Mucosa of stomach (tissue), 1 donor: Measurements from ENCODE around the gene SNW1.

Source experiments
- H3K27me3 ChIP-seq: one replicate; pipeline ENCODE4 v1.7.0; 2013; ENCODE audit warnings: mild to moderate bottlenecking, low read length; ENCODE audit not compliant: control insufficient read depth, insufficient read depth
- H3K36me3 ChIP-seq: one replicate; pipeline ENCODE4 v1.7.0; 2013; ENCODE audit warnings: low read length; ENCODE audit not compliant: control insufficient read depth, insufficient read depth
- H3K4me1 ChIP-seq: one replicate; pipeline ENCODE4 v1.7.0; 2013; ENCODE audit warnings: mild to moderate bottlenecking, low read length; ENCODE audit not compliant: control insufficient read depth, insufficient read depth
- H3K4me3 ChIP-seq: one replicate; pipeline ENCODE4 v1.7.0; 2013; ENCODE audit warnings: low read length
- H3K9ac ChIP-seq: one replicate; pipeline ENCODE4 v1.7.0; 2013; ENCODE audit warnings: mild to moderate bottlenecking, low read length, moderate library complexity
- H3K9me3 ChIP-seq: one replicate; pipeline ENCODE4 v1.7.0; 2013; ENCODE audit warnings: mild to moderate bottlenecking, low read length, moderate library complexity; ENCODE audit not compliant: control insufficient read depth
- donor health status: Pancreatic carcinoma.

SNW1 gene

GRCh38 chr14:77738559-77739250, 22.3 kb downstream of the SNW1 start:
- no peaks in the 10 kb centered on the region for H3K9me3 ChIP-seq
- H3K27me3 ChIP-seq = no peaks in the 10 kb centered on the region
- H3K9ac ChIP-seq = peak overlapping the region; percentile 41
- no peaks in the 10 kb centered on the region for H3K4me1 ChIP-seq
- no peaks in the 10 kb centered on the region for H3K36me3 ChIP-seq
- no peak overlapping the region for H3K4me3 ChIP-seq

- H3K36me3 ChIP-seq = no peaks in the 10 kb centered on the region
- H3K4me3 ChIP-seq = no peak overlapping the region
- no peaks in the 10 kb centered on the region for H3K4me1 ChIP-seq
- no peaks in the 10 kb centered on the region for H3K27me3 ChIP-seq
- H3K9ac ChIP-seq = no peak overlapping the region
- no peaks in the 10 kb centered on the region for H3K9me3 ChIP-seq
Measured at GRCh38 chr14:77730976-77731497, 29.9 kb downstream of the SNW1 start.

- no peaks in the 10 kb centered on the region for H3K9me3 ChIP-seq
- H3K36me3 ChIP-seq = peaks cover 17% of the 10 kb centered on the region
- no peaks in the 10 kb centered on the region for H3K4me1 ChIP-seq
- no peak overlapping the region for H3K4me3 ChIP-seq
- no peaks in the 10 kb centered on the region for H3K27me3 ChIP-seq
- H3K9ac ChIP-seq = no peak overlapping the region
Measured at GRCh38 chr14:77722301-77722700, 38.7 kb downstream of the SNW1 start.

GRCh38 chr14:77721437-77721836, 39.5 kb downstream of the SNW1 start:
- peaks cover 17% of the 10 kb centered on the region for H3K36me3 ChIP-seq

GRCh38 chr14:77717608-77718305, 43.2 kb downstream of the SNW1 start:
- Histone ChIP-seq H3K4me1 (no peaks in the 10 kb centered on the region), H3K9ac (no peak overlapping the region), H3K4me3 (no peak overlapping the region), H3K9me3 (no peaks in the 10 kb centered on the region), H3K36me3 (peaks cover 17% of the 10 kb centered on the region), H3K27me3 (no peaks in the 10 kb centered on the region)

More at GRCh38 chr14:77721437-77721836, 39.5 kb downstream of the SNW1 start:
- Histone ChIP-seq H3K9me3 (no peaks in the 10 kb centered on the region), H3K4me3 (no peak overlapping the region), H3K4me1 (no peaks in the 10 kb centered on the region), H3K27me3 (no peaks in the 10 kb centered on the region), H3K9ac (no peak overlapping the region)

GRCh38 chr14:77714926-77715325, 46.0 kb downstream of the SNW1 start:
- Histone ChIP-seq H3K9me3 (no peaks in the 10 kb centered on the region), H3K4me3 (no peak overlapping the region), H3K27me3 (no peaks in the 10 kb centered on the region), H3K36me3 (peaks cover 10% of the 10 kb centered on the region), H3K4me1 (no peaks in the 10 kb centered on the region), H3K9ac (no peak overlapping the region)

GRCh38 chr14:77710364-77710763, 50.6 kb downstream of the SNW1 start:
- peaks cover 10% of the 10 kb centered on the region for H3K36me3 ChIP-seq
- no peaks in the 10 kb centered on the region for H3K9me3 ChIP-seq
- no peak overlapping the region for H3K4me3 ChIP-seq
- peaks cover 4% of the 10 kb centered on the region for H3K4me1 ChIP-seq
- H3K27me3 ChIP-seq = no peaks in the 10 kb centered on the region
- H3K9ac ChIP-seq = no peak overlapping the region

- H3K9me3 ChIP-seq = no peaks in the 10 kb centered on the region
- H3K4me3 ChIP-seq = no peak overlapping the region
- peak overlapping the region; percentile 75 for H3K9ac ChIP-seq
- peaks cover 5% of the 10 kb centered on the region for H3K36me3 ChIP-seq
- no peaks in the 10 kb centered on the region for H3K27me3 ChIP-seq
- H3K4me1 ChIP-seq = peaks cover 4% of the 10 kb centered on the region
Measured at GRCh38 chr14:77709412-77709811, 51.5 kb downstream of the SNW1 start.

- H3K27me3 ChIP-seq = no peaks in the 10 kb centered on the region
- H3K36me3 ChIP-seq = no peaks in the 10 kb centered on the region
- H3K4me3 ChIP-seq = peak overlapping the region; percentile 96
- H3K9me3 ChIP-seq = no peaks in the 10 kb centered on the region
- peak overlapping the region; percentile 75 for H3K9ac ChIP-seq
- peaks cover 4% of the 10 kb centered on the region for H3K4me1 ChIP-seq
Measured at GRCh38 chr14:77708749-77709148, 52.2 kb downstream of the SNW1 start.

GRCh38 chr14:77707724-77708408, 53.1 kb downstream of the SNW1 start, which contains the start of the genes ALKBH1 and SLIRP:
Gene ALKBH1 (minus strand): TSS chr14:77708023. CDS start chr14:77708004, 19 bp downstream.
Gene SLIRP (plus strand): TSS chr14:77708103. CDS start chr14:77708112, 9 bp downstream.
- Histone ChIP-seq H3K4me1 (peaks cover 4% of the 10 kb centered on the region), H3K36me3 (no peaks in the 10 kb centered on the region)

GRCh38 chr14:77707355-77707723, 53.6 kb downstream of the SNW1 start:
- Histone ChIP-seq H3K4me1 (peaks cover 4% of the 10 kb centered on the region), H3K4me3 (peak overlapping the region; percentile 96), H3K9ac (peak overlapping the region; percentile 75), H3K27me3 (no peaks in the 10 kb centered on the region), H3K9me3 (no peaks in the 10 kb centered on the region), H3K36me3 (no peaks in the 10 kb centered on the region)

More at GRCh38 chr14:77707724-77708408, 53.1 kb downstream of the SNW1 start, which contains the start of the genes ALKBH1 and SLIRP:
- no peaks in the 10 kb centered on the region for H3K9me3 ChIP-seq
- H3K27me3 ChIP-seq = no peaks in the 10 kb centered on the region
- peak within 1 kb of the TSS; percentile 75 for H3K9ac ChIP-seq
- H3K4me3 ChIP-seq = peak within 1 kb of the TSS; percentile 96

GRCh38 chr14:77691259-77691658, 69.7 kb downstream of the SNW1 start:
- Histone ChIP-seq H3K4me1 (no peaks in the 10 kb centered on the region), H3K9ac (no peak overlapping the region), H3K4me3 (no peak overlapping the region), H3K9me3 (no peaks in the 10 kb centered on the region), H3K36me3 (no peaks in the 10 kb centered on the region), H3K27me3 (no peaks in the 10 kb centered on the region)
